MCF 10A (cell line): ENCODE data around the gene UBA1. TPM values are rescaled to one million over a fixed set of nuclear protein-coding genes. Genes with fewer than 3 reads are reported as not detected.

Source experiments
- BruUV-seq: library from RNA; stranded (reverse); fragments of 400-500 nt; replicated peaks from 2 replicates; lab custom pipeline; 2021; lab: Mats Ljungman, UMichigan
- CTCF ChIA-PET: fragments of 300-600 bp; sonication (Branson Sonifier 250); formaldehyde crosslinking; extraction: SDS; loops from one replicate; lab custom pipeline; 2021; ENCODE audit warnings: antibody characterized with exemption, inconsistent platforms; lab: Yijun Ruan, JAX
- POLR2A ChIA-PET: fragments of 300-600, 350-650 bp; sonication (Branson Sonifier 250); formaldehyde crosslinking; extraction: SDS; loops from one replicate; lab custom pipeline; 2020; ENCODE audit warnings: antibody characterized with exemption, inconsistent platforms; lab: Yijun Ruan, JAX
- DNase-seq: peaks from one replicate; pipeline ENCODE4 v3.0.0-alpha.2; 2018; ENCODE audit not compliant: unreplicated experiment
- H3K27ac Mint-ChIP-seq: one replicate; pipeline ENCODE4 v1.8.0; 2022; ENCODE audit warnings: mild to moderate bottlenecking, low read depth, mixed read lengths; ENCODE audit not compliant: unreplicated experiment
- H3K27me3 Mint-ChIP-seq: one replicate; pipeline ENCODE4 v1.8.0; 2022; ENCODE audit warnings: mixed read lengths; ENCODE audit not compliant: insufficient read depth, unreplicated experiment
- H3K36me3 Mint-ChIP-seq: one replicate; pipeline ENCODE4 v1.8.0; 2022; ENCODE audit warnings: mild to moderate bottlenecking, moderate library complexity, mixed read lengths; ENCODE audit not compliant: insufficient read depth, unreplicated experiment
- H3K4me1 Mint-ChIP-seq: one replicate; pipeline ENCODE4 v1.8.0; 2022; ENCODE audit warnings: mixed read lengths; ENCODE audit not compliant: insufficient read depth, unreplicated experiment
- H3K4me3 Mint-ChIP-seq: one replicate; pipeline ENCODE4 v1.8.0; 2022; ENCODE audit warnings: mild to moderate bottlenecking, moderate library complexity, mixed read lengths; ENCODE audit not compliant: unreplicated experiment
- H3K9me3 Mint-ChIP-seq: one replicate; pipeline ENCODE4 v1.8.0; 2022; ENCODE audit warnings: mixed read lengths; ENCODE audit not compliant: unreplicated experiment
- intact Hi-C: fragments of 100-400 bp; cut with micrococcal nuclease; formaldehyde crosslinking; loops from 2 replicates; pipeline ENCODE4 v1.14.1; 2022
- total RNA-seq: library from RNA; stranded (reverse); gene quantifications from 2 replicates; pipeline ENCODE4 v1.2.3, GENCODE V29; 2022
- TF ChIP-seq, protein P1 (sequence below): fragments of 200-600 bp; IDR thresholded peaks from one replicate; pipeline ENCODE4 v1.8.0; 2022; ENCODE audit warnings: antibody characterized with exemption, mild to moderate bottlenecking; ENCODE audit not compliant: unreplicated experiment

Gene UBA1
- total RNA-seq, 1 experiment from 2014 or later: 248 TPM

DNA sequence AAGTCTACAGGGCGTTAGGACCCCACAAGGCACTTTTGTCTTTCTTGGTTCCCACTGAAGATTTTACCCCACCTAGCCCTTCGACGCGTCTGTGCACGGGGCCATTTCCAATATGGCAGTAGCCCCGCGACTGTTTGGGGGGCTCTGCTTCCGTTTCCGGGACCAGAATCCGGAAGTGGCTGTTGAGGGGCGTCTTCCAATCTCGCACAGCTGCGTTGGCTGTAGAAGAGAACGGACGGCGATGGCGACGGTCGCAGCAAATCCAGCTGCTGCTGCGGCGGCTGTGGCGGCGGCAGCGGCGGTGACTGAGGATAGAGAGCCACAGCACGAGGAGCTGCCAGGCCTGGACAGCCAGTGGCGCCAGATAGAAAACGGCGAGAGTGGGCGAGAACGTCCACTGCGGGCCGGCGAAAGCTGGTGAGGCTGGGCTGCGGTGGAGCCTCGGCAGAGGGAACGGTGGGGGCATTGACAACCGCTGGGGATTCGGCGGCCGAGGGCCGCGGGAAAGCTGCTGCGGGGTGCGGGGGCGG lies 39.2 kb downstream of the UBA1 start, which contains the start of gene USP11:
USP11 (plus strand) TSS at position 207 of the 530 bp plus-strand sequence; CDS start at position 242, 35 bp downstream.
- Mint-ChIP-seq H3K36me3 (peaks cover 31% of the 10 kb centered on the region), H3K27me3 (peaks cover 53% of the 10 kb centered on the region), H3K4me1 (peaks cover 6% of the 10 kb centered on the region), H3K4me3 (peak within 1 kb of the TSS; percentile 95), H3K9me3 (no peaks in the 10 kb centered on the region), H3K27ac (peak within 1 kb of the TSS; percentile 100)
- ChIA-PET POLR2A (interaction anchor here (0.8 to 3.8 kb wide), 11 partner anchors 13 to 251 kb away, joined by 3 to 79 read pairs (median 5); partner anchors contain the start of genes CDK16, NDUFB11 and RBM10), CTCF (interaction anchor here (0.9 kb wide), 1 partner anchor 151 kb away, joined by 3 read pairs; no protein-coding TSS in a partner anchor)
- TF ChIP-seq, protein P1, sequence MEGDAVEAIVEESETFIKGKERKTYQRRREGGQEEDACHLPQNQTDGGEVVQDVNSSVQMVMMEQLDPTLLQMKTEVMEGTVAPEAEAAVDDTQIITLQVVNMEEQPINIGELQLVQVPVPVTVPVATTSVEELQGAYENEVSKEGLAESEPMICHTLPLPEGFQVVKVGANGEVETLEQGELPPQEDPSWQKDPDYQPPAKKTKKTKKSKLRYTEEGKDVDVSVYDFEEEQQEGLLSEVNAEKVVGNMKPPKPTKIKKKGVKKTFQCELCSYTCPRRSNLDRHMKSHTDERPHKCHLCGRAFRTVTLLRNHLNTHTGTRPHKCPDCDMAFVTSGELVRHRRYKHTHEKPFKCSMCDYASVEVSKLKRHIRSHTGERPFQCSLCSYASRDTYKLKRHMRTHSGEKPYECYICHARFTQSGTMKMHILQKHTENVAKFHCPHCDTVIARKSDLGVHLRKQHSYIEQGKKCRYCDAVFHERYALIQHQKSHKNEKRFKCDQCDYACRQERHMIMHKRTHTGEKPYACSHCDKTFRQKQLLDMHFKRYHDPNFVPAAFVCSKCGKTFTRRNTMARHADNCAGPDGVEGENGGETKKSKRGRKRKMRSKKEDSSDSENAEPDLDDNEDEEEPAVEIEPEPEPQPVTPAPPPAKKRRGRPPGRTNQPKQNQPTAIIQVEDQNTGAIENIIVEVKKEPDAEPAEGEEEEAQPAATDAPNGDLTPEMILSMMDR: no peak
- intact Hi-C loops: no loop called here
- no peak for DNase-seq
- BruUV-seq: TSS peak; percentile 79

DNA sequence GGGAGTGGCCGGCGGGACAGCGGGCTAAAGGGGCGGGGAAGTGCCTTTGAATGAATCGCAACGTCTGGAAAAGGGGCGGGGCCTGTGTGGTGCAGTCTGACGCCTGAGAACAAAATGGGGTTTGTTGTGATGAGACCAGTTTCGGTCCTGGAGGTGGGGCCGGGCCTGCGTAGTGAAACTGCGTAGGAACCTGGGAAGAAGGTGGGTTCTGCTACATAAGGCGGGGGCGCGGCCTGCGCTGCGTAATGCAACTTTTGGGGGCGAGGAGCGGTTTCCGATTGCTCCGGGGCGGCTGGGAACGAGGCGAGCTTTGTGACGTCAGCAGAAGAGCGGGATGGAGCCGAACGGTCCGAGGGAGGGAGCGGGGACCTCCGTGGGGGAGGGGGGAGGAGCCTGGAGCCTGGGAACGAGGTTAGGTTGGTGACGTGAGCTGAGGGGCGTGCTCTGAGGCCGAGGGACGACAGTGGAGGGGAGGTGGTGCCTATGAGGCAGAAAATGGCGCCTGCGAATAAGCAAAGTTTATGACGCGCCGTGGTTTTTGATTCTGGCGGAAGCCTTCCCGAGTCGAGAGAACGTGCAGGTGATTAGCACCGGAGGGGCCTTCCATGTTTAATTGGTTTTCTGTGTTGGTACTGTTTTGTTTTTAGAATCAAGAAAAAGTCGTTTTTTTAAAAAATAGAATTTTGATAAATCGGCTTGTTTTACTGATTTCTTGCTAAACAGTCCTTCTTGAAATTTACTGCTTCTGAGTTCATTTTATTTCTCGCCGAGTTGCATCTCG lies 39.9 kb downstream of the UBA1 start:
- Mint-ChIP-seq H3K9me3 (no peaks in the 10 kb centered on the region), H3K4me3 (peak overlapping the region; percentile 95), H3K27ac (peak overlapping the region; percentile 100), H3K36me3 (peaks cover 25% of the 10 kb centered on the region), H3K27me3 (peaks cover 53% of the 10 kb centered on the region), H3K4me1 (peaks cover 6% of the 10 kb centered on the region)
- TF ChIP-seq, protein P1: no peak
- DNase-seq: peak; percentile 94
- CTCF ChIA-PET: interaction anchor here (0.9 kb wide), 1 partner anchor 150 kb away, joined by 3 read pairs; no protein-coding TSS in a partner anchor
- POLR2A ChIA-PET: interaction anchor here (0.7 to 3.8 kb wide), 12 partner anchors 14 to 251 kb away, joined by 3 to 79 read pairs (median 4); partner anchors contain the start of genes CDK16, NDUFB11 and RBM10
- no TSS peak for BruUV-seq
- intact Hi-C loops: no loop called here

DNA sequence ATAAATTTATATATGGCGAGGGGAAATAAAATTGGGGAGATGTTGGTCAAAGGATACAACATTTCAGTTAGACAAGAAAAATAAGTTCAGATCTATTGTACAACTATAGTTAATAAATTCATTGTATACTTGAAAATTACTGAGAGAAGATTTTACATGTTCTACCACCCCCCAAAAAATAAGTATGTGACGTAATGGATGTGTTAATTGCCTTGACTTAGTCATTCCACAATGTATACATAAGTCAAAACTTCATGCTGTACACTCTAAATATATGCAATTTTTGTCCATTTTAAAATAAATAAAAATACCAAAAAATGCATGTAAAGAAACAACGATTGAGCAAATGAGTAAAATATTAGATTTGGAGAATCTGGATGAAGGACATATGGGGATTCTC lies 41.0 kb downstream of the UBA1 start:
- Mint-ChIP-seq H3K36me3 (peaks cover 25% of the 10 kb centered on the region), H3K9me3 (no peaks in the 10 kb centered on the region), H3K27me3 (peaks cover 58% of the 10 kb centered on the region), H3K27ac (peak overlapping the region; percentile 100), H3K4me3 (peak overlapping the region; percentile 95), H3K4me1 (peaks cover 6% of the 10 kb centered on the region)
- BruUV-seq: no TSS peak
- no peak for DNase-seq
- TF ChIP-seq, protein P1: no peak
- CTCF ChIA-PET: no interaction called here
- POLR2A ChIA-PET: interaction anchor here (0.7 kb wide), 1 partner anchor 14 kb away, joined by 3 read pairs; no protein-coding TSS in a partner anchor
- intact Hi-C loops: no loop called here

DNA sequence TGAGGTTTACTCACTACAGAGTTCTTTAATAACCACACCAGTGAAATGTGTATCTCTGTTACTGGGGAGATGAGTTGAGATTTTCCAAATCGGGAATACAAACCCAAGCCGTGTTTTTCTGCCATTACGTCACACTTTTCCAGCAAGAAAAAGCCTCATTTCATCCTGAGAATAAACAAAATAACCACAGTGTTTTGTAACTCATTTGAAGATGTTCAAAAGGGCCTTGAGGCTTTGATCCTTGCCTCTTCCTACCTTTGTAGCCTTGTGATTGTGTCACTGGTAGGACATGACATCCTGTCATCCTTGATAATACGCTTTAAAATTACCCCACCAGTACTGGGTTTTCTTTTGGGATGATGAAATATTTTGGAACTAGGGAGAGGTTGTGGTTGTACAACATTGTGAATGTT lies 42.1 kb downstream of the UBA1 start:
- Mint-ChIP-seq H3K9me3 (no peaks in the 10 kb centered on the region), H3K27ac (no peak overlapping the region), H3K4me3 (no peak overlapping the region), H3K36me3 (peaks cover 25% of the 10 kb centered on the region), H3K4me1 (peaks cover 6% of the 10 kb centered on the region), H3K27me3 (peaks cover 58% of the 10 kb centered on the region)
- TF ChIP-seq, protein P1: no peak
- ChIA-PET POLR2A (interaction anchor here (0.7 to 1.0 kb wide), 2 partner anchors 15 to 18 kb away, joined by 3 read pairs; no protein-coding TSS in a partner anchor), CTCF (interaction anchor here (0.5 kb wide), 1 partner anchor 236 kb away, joined by 3 read pairs; no protein-coding TSS in a partner anchor)
- BruUV-seq: no TSS peak
- intact Hi-C loops: no loop called here
- no peak for DNase-seq
